ENCODE measurements around the gene CRACR2A. TPM values are rescaled to one million over a fixed set of nuclear protein-coding genes. Genes with fewer than 3 reads are reported as not detected.
A peak's percentile ranks its signal among the peaks of the same experiment; 100 is the strongest.

CRACR2A gene
- total and polyA plus RNA-seq, 2 of the 8 experiments (the other 6 are each of a cell fraction or from before 2014, with no cell fraction given), result 0.85 to 3.2 TPM

DNA sequence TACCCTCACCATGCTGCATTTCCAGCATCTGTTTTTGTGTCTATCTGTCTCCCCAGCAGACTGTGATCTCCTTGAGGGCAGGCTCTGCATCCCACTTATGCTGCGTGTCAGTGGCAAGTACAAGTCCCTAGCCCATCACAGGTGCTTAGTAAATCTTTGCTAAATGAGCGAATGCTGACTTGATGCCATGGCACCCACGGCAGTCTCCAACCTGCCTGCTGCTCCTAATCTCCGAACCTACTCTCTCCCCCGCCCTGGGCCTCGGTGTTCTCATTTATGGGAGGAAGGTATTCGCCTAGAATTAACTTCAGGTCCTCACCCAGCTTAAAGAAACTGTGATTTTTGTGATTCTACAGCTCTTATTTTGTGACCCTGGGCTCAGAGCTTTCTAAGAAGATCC lies 152.0 kb downstream of the CRACR2A start:
- Histone ChIP-seq H2AFZ (ENCODE audit: low read length) (no peak overlapping the region), H3K27ac (ENCODE audit: low read depth, low read length) (no peak overlapping the region), H3K56ac (replicated peaks; ENCODE audit: insufficient read length, low read depth, low read length) (no peak overlapping the region), H2BK120ac (replicated peaks; ENCODE audit: low read depth, low read length) (no peak overlapping the region), H3K9ac (replicated peaks in 1 of 4; ENCODE audit: extremely low read depth in 1 of 4, low read depth in 3 of 4, low read length in 3 of 4) (no peak overlapping the region), H2AK5ac (ENCODE audit: low read depth, low read length) (no peak overlapping the region), H2BK20ac (ENCODE audit: low read length) (peak overlapping the region; percentile 82; the same call in 1 of the 2 replicates), H2BK12ac (ENCODE audit: low read depth, low read length) (no peak overlapping the region), H3K27me3 (replicated peaks in 1 of 4; ENCODE audit: control insufficient read depth in 3 of 4, extremely low read depth in 1 of 4, insufficient read depth in 3 of 4, low read length in 3 of 4) (0 out of 7 replicates have a peak, but pooled peaks cover 0 to under 1% (median under 1%) of the 10 kb centered on the region in 4 experiments), H3K79me2 (ENCODE audit: control insufficient read depth in 1 of 2, insufficient read depth in 2 of 2, low read length in 2 of 2) (no peaks in the 10 kb centered on the region), H4K8ac (ENCODE audit: extremely low read depth, insufficient read depth, low read length) (0 out of 2 replicates have a peak overlapping the region, but pooled peaks have one; percentile 15), H3K4ac (replicated peaks; ENCODE audit: insufficient read length, low read depth, low read length) (no peak overlapping the region), H3K79me1 (ENCODE audit: low read depth, low read length) (no peaks in the 10 kb centered on the region), H3K36me3 (ENCODE audit: control insufficient read depth in 2 of 4, insufficient read depth in 4 of 4, low read length in 3 of 4) (no peaks in the 10 kb centered on the region), H4K20me1 (replicated peaks in 1 of 2; ENCODE audit: control insufficient read depth in 1 of 2, insufficient read depth in 2 of 2, low read length in 2 of 2) (no peaks in the 10 kb centered on the region), H2BK5ac (ENCODE audit: low read depth, low read length) (no peak overlapping the region), H4K5ac (ENCODE audit: insufficient read length, low read depth, low read length) (no peak overlapping the region), H4K91ac (replicated peaks; ENCODE audit: insufficient read length, low read length) (no peak overlapping the region), H2BK15ac (ENCODE audit: low read length) (no peak overlapping the region), H3K4me3 (ENCODE audit: extremely low read depth in 1 of 4, insufficient read depth in 2 of 4, low read depth in 3 of 4, low read length in 4 of 4) (no peak overlapping the region), H3K23ac (ENCODE audit: insufficient read length) (no peak overlapping the region), H3K9me3 (ENCODE audit: insufficient read depth in 2 of 2, low read depth in 1 of 2, low read length in 1 of 2) (no peaks in the 10 kb centered on the region), H3K23me2 (ENCODE audit: low read depth, low read length) (no peaks in the 10 kb centered on the region; the same call in 1 of the 2 replicates), H3K4me1 (replicated peaks in 1 of 4; ENCODE audit: control insufficient read depth in 3 of 4, insufficient read depth in 4 of 4, low read length in 3 of 4) (peaks cover 14 to 28% (median 25%) of the 10 kb centered on the region in 4 experiments), H3K4me2 (ENCODE audit: insufficient read depth in 1 of 2, low read depth in 2 of 2, low read length in 2 of 2) (no peak overlapping the region), H3K18ac (ENCODE audit: extremely low read depth, low read length) (no peak overlapping the region), H3K14ac (ENCODE audit: insufficient read length) (no peak overlapping the region)
- ChIA-PET CTCF (ENCODE audit: partially characterized antibody) (no interaction called here), POLR2A (ENCODE audit: partially characterized antibody) (no interaction called here)
- FAIRE-seq (no peak), DNase-seq (ENCODE audit: low read depth in 1 of 2, low spot score in 2 of 2) (no peak)
- no peak for TF ChIP-seq RXRA (IDR thresholded peaks at IDR 0.05; ENCODE audit: insufficient read depth, low read depth, low read length)
- no peak for TF ChIP-seq JUND (IDR thresholded peaks at IDR 0.05; ENCODE audit: low read length)
- no peak for TF ChIP-seq NRF1 (IDR thresholded peaks at IDR 0.05; ENCODE audit: low read depth, low read length)
- TF ChIP-seq CBX5 (IDR thresholded peaks at IDR 0.05; ENCODE audit: low read depth, low read length), result no peak
- no peak for TF ChIP-seq CTBP2 (IDR thresholded peaks at IDR 0.05; ENCODE audit: borderline replicate concordance, insufficient read depth, insufficient read length, low read length)
- no peak for TF ChIP-seq CEBPB (IDR thresholded peaks at IDR 0.05; ENCODE audit: low read depth, low read length)
- 87% methylated on average over 7 of the region's 7 CpGs; no CpG with 5 or more reads in 1 of the 2 experiments for WGBS, 2 experiments (ENCODE audit: extremely low coverage in 1 of 2, insufficient coverage in 1 of 2, insufficient read length in 1 of 2, insufficient replicate concordance in 2 of 2, low coverage in 1 of 2, low lambda C conversion rate in 2 of 2, missing lambda C conversion rate in 1 of 2)
